ENCODE data around the gene BMPR1B. TPM values are rescaled to one million over a fixed set of nuclear protein-coding genes. Genes with fewer than 3 reads are reported as not detected.
A peak's percentile ranks its signal among the peaks of the same experiment; 100 is the strongest.

BMPR1B gene
- total RNA-seq, 1 donor from 2014 or later: 9.3 TPM

GRCh38 chr4:95092766-95093165 is 335.0 kb downstream of the BMPR1B start:
- Mint-ChIP-seq H3K4me1 (ENCODE audit: unreplicated experiment) (peaks cover 32% of the 10 kb centered on the region), H3K36me3 (no peaks in the 10 kb centered on the region), H3K9me3 (no peaks in the 10 kb centered on the region), H3K4me3 (no peak overlapping the region), H3K27ac (no peak overlapping the region), H3K27me3 (no peaks in the 10 kb centered on the region)
- no peak for DNase-seq (ENCODE audit: extremely low spot score, unreplicated experiment)
- TF ChIP-seq, protein P1, sequence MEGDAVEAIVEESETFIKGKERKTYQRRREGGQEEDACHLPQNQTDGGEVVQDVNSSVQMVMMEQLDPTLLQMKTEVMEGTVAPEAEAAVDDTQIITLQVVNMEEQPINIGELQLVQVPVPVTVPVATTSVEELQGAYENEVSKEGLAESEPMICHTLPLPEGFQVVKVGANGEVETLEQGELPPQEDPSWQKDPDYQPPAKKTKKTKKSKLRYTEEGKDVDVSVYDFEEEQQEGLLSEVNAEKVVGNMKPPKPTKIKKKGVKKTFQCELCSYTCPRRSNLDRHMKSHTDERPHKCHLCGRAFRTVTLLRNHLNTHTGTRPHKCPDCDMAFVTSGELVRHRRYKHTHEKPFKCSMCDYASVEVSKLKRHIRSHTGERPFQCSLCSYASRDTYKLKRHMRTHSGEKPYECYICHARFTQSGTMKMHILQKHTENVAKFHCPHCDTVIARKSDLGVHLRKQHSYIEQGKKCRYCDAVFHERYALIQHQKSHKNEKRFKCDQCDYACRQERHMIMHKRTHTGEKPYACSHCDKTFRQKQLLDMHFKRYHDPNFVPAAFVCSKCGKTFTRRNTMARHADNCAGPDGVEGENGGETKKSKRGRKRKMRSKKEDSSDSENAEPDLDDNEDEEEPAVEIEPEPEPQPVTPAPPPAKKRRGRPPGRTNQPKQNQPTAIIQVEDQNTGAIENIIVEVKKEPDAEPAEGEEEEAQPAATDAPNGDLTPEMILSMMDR (conservative IDR thresholded peaks at IDR 0.05): no peak

- no peak for DNase-seq (ENCODE audit: extremely low spot score, unreplicated experiment)
- Mint-ChIP-seq H3K9me3 (no peaks in the 10 kb centered on the region), H3K4me3 (no peak overlapping the region), H3K36me3 (no peaks in the 10 kb centered on the region), H3K4me1 (ENCODE audit: unreplicated experiment) (peaks cover 26% of the 10 kb centered on the region), H3K27me3 (no peaks in the 10 kb centered on the region), H3K27ac (no peak overlapping the region)
- TF ChIP-seq, protein P1 (conservative IDR thresholded peaks at IDR 0.05): no peak
These were observed 335.7 kb downstream of the BMPR1B start for GRCh38 chr4:95093460-95093859.

DNA sequence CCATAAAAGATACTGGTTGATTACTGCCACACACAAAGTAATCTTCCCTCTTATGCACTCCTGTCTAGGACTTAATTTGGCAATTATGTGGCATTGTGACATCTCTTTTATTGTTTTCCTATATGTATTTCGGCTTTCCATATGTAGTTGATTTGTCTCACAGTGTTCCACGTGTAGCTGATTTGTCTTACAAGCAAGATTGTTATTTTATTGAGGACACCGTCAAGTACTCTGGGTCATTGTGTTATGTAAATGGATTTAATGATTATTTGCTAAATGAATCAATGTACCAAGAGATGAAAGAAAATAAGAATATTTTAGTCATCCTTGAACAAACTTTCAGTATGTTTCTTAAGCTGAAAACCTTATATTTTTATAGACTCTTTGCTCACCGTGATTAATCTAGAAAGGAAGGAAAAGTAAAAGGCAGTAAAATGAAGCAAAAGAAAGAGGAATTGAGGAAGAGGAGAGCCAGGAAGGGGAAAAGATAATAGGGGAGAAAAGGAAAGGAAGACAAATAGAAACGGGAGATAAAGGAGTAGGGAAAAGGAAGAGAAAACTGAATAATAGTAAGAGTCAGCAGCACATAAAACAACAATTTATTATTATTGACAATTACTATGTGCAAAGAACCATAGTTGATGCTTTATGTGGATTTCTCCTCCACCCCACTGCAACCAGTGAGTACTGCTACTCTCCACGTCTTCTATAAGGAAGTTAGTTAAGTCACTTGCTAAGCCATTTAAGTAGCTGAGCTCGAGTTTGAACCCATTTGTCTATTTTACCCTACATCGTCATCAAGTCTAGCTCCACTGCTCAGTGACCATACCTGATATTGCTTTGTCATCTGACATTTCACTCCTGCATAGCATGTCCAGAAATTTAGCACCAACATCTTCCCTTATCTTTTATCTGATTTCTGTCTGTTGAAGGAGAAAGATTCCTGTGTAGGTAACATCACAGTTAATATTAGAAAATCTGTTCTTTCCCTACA is 336.5 kb downstream of the BMPR1B start:
- DNase-seq (ENCODE audit: extremely low spot score, unreplicated experiment): no peak
- Mint-ChIP-seq H3K9me3 (no peaks in the 10 kb centered on the region), H3K27ac (no peak overlapping the region), H3K4me1 (ENCODE audit: unreplicated experiment) (peaks cover 26% of the 10 kb centered on the region), H3K4me3 (no peak overlapping the region), H3K36me3 (no peaks in the 10 kb centered on the region), H3K27me3 (no peaks in the 10 kb centered on the region)
- TF ChIP-seq, protein P1 (conservative IDR thresholded peaks at IDR 0.05): no peak

- Mint-ChIP-seq H3K36me3 (no peaks in the 10 kb centered on the region), H3K27me3 (no peaks in the 10 kb centered on the region), H3K4me1 (ENCODE audit: unreplicated experiment) (peaks cover 26% of the 10 kb centered on the region), H3K27ac (no peak overlapping the region), H3K9me3 (no peaks in the 10 kb centered on the region), H3K4me3 (no peak overlapping the region)
- DNase-seq (ENCODE audit: extremely low spot score, unreplicated experiment): no peak
- TF ChIP-seq, protein P1 (conservative IDR thresholded peaks at IDR 0.05): peak; percentile 82
These were observed 337.7 kb downstream of the BMPR1B start for GRCh38 chr4:95095348-95095974.

DNA sequence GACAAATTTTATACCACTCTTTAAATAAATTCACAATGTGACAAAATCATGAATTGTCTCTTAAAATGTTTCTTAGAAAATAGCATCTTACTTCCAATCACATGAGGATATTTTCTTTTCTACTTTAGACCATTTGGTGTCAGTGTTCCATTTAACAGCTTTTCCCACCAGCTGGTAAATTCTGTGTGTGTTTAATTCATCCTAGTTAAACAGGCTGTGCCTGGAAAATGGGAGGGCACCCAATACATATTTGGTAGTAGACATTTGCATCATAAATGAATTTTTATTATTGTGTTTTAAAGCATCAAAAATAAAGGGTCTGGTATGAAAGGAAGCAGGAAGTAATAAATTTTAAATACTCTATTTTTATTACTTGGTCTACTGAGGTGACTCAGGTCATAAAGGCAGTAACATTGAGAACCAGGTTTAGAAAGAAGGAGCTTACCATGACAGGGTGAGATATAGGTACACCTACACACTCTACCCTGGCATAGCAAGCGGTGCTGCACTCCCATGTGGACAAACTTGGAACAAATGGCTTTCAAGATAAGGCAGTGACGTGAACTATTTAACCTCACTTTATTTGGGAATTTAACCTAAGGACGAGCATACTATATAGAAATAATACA is 344.5 kb downstream of the BMPR1B start:
- H3K4me3 Mint-ChIP-seq: no peak overlapping the region
- no peak for DNase-seq (ENCODE audit: extremely low spot score, unreplicated experiment)
- H3K36me3 Mint-ChIP-seq: no peaks in the 10 kb centered on the region
- H3K9me3 Mint-ChIP-seq: no peaks in the 10 kb centered on the region
- no peak overlapping the region for H3K27ac Mint-ChIP-seq
- TF ChIP-seq, protein P1 (conservative IDR thresholded peaks at IDR 0.05): no peak
- no peaks in the 10 kb centered on the region for H3K4me1 Mint-ChIP-seq (ENCODE audit: unreplicated experiment)
- H3K27me3 Mint-ChIP-seq: no peaks in the 10 kb centered on the region
